Fibroblast of mammary gland (primary cell): Measurements from ENCODE around the gene MAP7D1.

Experiments used
- DNase-seq: peaks from one replicate; pipeline ENCODE4 v3.0.0-alpha.2; 2010; ENCODE audit warnings: low read depth
- H3K4me3 ChIP-seq: 2 replicates; pipeline ENCODE4 v1.5.1; 2011; ENCODE audit warnings: low read depth, mild to moderate bottlenecking, low read length, moderate library complexity; ENCODE audit not compliant: control insufficient read depth
- TF ChIP-seq, protein P1 (sequence below): conservative IDR thresholded peaks from 2 replicates; pipeline ENCODE4 v1.5.1; 2011; ENCODE audit warnings: low read depth, low read length, inconsistent platforms; ENCODE audit not compliant: control insufficient read depth, insufficient read depth

The MAP7D1 gene

DNA sequence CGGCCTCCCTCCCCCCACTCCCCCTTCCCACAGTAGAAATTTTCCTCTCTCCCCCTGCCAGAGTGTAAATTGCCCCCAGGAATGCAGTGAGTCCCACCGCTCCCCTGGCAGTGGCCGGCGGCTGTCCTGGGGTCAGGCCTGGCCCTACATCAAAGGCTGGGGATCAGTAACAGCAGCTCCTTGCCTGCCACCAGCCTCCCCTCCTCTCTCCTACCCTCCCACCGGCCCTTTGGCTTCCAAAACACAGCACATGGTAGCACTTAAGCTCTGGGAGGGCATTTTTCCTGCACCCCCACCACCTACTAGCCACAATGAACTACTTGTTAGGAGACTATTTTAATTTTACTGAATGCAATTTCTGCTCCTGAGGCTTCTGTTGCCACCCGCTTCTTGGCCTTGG, 21.9 kb upstream of the MAP7D1 start:
- TF ChIP-seq, protein P1, sequence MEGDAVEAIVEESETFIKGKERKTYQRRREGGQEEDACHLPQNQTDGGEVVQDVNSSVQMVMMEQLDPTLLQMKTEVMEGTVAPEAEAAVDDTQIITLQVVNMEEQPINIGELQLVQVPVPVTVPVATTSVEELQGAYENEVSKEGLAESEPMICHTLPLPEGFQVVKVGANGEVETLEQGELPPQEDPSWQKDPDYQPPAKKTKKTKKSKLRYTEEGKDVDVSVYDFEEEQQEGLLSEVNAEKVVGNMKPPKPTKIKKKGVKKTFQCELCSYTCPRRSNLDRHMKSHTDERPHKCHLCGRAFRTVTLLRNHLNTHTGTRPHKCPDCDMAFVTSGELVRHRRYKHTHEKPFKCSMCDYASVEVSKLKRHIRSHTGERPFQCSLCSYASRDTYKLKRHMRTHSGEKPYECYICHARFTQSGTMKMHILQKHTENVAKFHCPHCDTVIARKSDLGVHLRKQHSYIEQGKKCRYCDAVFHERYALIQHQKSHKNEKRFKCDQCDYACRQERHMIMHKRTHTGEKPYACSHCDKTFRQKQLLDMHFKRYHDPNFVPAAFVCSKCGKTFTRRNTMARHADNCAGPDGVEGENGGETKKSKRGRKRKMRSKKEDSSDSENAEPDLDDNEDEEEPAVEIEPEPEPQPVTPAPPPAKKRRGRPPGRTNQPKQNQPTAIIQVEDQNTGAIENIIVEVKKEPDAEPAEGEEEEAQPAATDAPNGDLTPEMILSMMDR = no peak
- H3K4me3 ChIP-seq = no peak overlapping the region

DNA sequence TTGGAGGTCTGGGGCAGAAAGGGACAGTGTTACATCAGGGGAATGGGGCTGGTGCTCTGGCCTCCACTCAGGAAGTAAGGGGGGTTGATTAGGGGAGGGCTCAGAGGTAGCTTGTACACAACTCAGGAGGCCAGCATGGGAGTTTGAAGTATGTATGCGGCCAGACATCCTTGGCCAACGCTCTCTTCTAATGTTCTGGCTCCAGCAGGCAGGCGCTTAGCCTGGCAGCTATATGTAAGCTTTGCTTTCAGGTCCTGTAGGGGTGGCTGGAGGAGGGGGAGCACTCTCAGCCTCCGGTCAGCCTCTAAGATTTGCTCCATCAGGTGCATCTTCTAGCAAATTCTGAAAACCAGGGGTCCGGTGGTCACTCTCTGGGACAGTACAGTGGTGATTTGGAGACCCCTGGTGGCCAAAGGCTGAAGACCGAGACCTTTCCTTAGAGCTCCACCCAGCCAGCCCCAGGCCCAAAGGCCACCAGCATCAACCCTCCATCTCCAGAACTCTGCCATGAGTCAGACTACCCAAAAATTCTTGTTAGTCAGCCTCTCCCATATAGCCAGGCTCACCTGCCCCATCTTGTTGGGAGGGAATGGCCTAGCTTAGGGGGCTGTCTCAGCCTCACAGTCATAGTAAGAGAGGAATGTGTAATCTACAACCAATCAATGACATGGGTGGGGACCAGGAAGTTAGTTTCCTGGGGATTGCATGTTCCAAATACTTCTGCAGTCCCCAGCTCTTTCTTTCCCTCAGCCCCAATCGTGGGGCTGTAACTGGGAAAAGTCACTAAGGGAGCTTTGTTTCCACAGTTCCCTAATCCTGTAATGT, 21.2 kb upstream of the MAP7D1 start:
- DNase-seq = peak; percentile 58
- TF ChIP-seq, protein P1 = peak; percentile 71
- no peak overlapping the region for H3K4me3 ChIP-seq

More for the DNA sequence above, 21.9 kb upstream of the MAP7D1 start:
- DNase-seq = no peak

DNA sequence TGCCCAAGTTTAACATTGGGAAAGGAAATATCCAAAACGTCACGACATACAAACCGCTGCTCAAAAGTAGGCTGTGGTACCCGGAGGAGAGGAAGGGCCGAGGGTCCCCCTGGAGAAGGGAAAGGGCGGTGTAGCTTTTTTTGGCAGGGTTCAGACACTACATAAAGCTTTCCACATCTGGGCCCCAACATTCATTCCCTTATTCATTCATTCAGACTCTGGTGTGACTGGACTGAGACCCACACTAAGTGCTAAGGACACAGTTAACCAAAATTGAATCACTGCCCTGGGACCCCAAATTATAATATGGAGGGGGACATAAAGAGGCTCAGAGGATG, 20.7 kb upstream of the MAP7D1 start:
- no peak overlapping the region for H3K4me3 ChIP-seq
- TF ChIP-seq, protein P1 = no peak

DNA sequence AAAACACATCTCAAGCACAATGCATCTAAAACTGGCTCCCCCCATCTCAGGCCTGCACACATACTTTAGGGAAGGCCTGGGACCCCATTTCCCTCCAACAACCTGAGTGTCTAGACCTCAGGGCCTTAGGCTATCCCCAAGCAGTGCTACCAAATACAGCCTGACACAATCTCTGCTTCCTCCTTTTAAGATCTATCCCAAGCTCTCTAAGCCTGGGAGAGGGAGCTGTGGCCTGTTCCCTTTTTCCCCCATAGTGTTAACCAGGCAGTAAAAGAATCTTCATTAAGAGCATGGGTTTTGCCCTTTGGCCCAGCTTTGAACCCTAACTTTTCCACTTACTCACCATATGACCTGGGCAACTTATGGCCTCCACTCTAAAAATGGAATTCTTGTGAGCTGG, 20.2 kb upstream of the MAP7D1 start:
- TF ChIP-seq, protein P1 = no peak
- no peak overlapping the region for H3K4me3 ChIP-seq
- DNase-seq = no peak

More for the DNA sequence above, 20.7 kb upstream of the MAP7D1 start:
- no peak for DNase-seq

DNA sequence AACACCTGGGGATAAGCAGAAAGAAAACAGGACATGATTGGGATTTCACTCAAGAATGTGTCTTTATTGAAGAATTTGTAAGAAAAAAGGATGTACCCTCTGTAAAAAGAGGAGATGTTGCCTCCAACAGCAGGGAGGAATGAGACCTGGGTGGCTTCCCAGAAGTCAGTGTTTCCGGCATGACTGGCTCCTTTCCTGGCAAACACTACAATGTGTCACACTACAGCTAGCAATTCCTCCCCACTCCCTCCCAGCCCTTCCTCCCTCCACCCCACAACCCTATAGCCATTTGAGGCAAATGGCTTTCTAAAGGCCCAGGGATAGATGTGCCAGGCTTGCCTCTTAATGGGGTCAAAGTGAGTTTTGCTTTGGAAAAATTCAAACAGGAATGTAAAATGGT, 19.4 kb upstream of the MAP7D1 start:
- DNase-seq = peak; percentile 90
- TF ChIP-seq, protein P1 = no peak
- H3K4me3 ChIP-seq = no peak overlapping the region

DNA sequence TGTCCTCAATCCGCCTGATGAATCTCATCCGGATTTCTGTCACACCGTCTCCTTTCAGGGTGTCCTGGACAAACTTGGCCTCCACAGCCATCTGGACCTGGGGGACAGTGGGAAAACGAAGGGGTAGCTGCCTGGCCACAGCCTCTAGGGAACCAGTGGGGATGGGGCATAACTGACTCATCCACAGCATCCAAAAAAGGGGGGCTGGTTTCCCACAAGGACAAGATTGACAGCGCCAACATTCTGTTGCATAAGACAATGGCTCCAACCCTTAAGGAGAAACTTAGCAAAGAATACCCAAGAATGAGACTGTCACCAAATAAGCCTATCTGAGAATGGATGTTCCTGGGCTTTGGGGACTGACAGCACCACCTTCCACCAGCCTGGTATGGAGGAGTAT, 18.7 kb upstream of the MAP7D1 start:
- TF ChIP-seq, protein P1 = no peak
- no peak overlapping the region for H3K4me3 ChIP-seq
- no peak for DNase-seq
